ENCODE data around the gene IL1RL1. TPM values are rescaled to one million over a fixed set of nuclear protein-coding genes. Genes with fewer than 3 reads are reported as not detected.

Gene IL1RL1
- polyA plus RNA-seq (ENCODE audit: insufficient read length in 3 of 3): 1 to 10 TPM in 1 of 3 donors, under 1 TPM in 2; 0.54 to 1.8 (median 0.58) TPM

GRCh38 chr2:102310964-102311640, at the start of gene IL1RL1:
Gene IL1RL1, plus strand, starts transcription at chr2:102311563. Its CDS starts 26,702 bp downstream, at chr2:102338265.
- DNase-seq (ENCODE audit: low read depth in 3 of 3, low spot score in 2 of 3): no peak

DNA sequence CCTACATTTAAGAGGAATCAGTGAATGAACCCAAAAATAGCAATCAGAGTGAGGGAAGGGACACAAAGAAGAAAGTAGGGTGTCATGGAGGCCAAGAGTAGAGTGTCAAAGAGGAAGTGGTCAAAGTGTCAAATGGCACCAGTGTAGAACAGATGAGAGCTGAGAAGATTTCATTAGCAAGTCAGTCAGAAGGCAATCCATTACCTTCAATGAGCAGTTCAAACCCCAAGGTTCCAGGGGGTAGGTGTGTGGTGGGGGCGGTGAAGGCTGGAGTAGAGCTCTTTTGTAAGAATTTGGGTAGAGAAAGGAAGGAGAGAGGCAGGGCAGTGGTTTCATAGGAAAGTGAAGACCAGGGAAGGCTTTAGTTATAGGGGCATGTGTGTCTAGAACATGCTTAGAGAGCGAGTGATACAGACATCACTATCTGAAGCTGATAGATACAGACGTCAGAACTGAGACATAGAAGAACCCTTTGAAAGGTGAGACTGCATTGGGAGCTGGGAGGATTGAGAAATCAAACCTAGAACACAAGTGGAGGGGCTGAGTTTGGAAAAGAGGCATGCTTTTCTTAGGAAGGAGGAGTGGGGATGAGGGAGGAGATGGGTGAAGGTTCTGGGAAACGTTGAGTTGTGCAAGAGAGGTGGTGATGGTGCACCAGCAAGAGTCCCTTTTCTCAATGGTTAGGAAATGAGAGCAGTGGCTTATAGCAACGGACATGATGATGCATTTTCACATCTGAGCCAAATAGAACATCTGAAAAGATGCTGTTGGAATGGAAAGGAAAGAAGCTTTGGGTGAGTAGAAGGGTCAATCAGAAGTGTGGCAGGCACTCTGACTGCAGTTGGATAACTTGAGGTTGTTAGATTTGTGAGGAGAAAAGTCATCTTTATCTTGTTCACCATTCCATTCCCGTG, 48.9 kb upstream of the IL1RL1 start:
- DNase-seq (ENCODE audit: low read depth in 3 of 3, low spot score in 2 of 3): no peak

DNA sequence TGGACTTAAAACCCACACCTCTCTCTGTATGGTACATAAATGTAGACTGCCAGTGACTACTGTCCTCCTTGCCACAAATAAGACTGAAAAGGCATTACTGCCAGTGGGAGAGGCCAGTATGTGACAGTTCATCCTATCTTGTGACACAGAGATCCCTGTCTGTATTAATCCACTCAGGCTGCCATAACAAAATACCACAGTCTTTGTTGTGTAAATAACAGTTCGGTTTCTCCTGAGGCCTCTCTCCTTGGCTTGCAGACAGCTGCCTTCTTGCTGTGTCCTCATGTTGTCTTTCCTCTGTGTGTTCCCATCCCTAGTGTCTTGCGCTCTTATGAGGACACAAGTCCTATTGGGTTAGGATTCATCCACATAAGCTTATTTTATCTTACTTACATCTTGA, 46.4 kb upstream of the IL1RL1 start:
- DNase-seq (ENCODE audit: low read depth in 3 of 3, low spot score in 2 of 3): no peak

DNA sequence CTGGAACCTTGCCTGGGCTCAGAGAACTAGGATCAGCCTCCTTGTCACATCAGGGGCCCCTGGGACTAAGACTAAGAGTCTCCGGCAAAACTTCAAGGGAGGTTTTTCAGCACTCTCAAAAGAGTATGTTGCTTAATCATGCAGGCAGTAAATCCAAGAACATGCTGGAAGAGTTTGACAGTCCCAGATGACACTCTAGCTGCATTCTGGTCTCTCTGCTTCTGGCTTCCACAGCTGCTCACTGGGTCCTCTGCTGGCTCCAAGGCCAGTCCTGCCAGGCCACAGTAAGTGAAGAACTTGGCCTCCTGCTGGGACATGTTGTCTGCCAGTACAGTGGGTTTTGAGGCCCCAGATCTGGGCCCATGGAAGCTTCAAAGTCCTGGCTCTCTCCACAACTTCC, 45.2 kb upstream of the IL1RL1 start:
- no peak for DNase-seq (ENCODE audit: low read depth in 3 of 3, low spot score in 2 of 3)

- no peak for DNase-seq (ENCODE audit: low read depth in 3 of 3, low spot score in 2 of 3)
Measured at GRCh38 chr2:102267774-102268173, 43.6 kb upstream of the IL1RL1 start.

DNA sequence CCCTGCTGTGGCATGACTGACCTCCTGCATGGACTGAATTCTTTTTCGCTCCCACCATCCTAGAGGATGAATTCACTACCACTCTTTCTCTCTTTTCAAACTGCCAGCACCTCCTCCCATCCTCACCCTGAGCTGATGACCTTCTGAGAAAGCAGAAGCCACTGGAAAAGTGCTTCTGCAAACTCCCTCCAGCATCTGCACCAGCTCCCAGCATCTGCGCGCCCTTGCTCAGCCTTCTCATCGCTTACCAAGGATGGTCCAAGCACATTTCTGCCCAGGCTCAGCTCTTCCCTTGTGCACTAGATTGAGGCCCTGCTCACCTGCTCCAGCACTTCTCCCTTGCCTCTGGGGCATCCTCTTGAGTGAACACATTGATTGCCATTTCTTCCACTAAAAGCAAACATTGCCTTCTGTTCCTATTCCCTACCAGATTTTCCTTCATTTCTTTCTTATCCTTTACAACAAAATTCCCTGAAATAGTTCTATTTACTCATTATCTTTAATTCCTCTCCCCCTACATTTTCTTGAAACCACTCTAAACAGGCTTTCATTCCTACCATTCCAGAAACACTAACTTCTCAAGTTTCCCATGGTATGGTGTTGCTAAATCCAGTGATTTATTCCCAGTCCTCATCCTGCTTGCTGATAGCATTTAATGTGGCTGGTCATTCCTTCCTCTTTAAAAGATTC, 42.7 kb upstream of the IL1RL1 start:
- DNase-seq (ENCODE audit: low read depth in 3 of 3, low spot score in 2 of 3): peak in 2 of 3 donors; percentile 10 to 16

- no peak for DNase-seq (ENCODE audit: low read depth in 3 of 3, low spot score in 2 of 3)
Measured at GRCh38 chr2:102269200-102269524, 42.2 kb upstream of the IL1RL1 start.

- DNase-seq (ENCODE audit: low read depth in 3 of 3, low spot score in 2 of 3): no peak
Measured at GRCh38 chr2:102271844-102272243, 39.5 kb upstream of the IL1RL1 start.

- no peak for DNase-seq (ENCODE audit: low read depth in 3 of 3, low spot score in 2 of 3)
Measured at GRCh38 chr2:102273619-102274211, 37.6 kb upstream of the IL1RL1 start.

DNA sequence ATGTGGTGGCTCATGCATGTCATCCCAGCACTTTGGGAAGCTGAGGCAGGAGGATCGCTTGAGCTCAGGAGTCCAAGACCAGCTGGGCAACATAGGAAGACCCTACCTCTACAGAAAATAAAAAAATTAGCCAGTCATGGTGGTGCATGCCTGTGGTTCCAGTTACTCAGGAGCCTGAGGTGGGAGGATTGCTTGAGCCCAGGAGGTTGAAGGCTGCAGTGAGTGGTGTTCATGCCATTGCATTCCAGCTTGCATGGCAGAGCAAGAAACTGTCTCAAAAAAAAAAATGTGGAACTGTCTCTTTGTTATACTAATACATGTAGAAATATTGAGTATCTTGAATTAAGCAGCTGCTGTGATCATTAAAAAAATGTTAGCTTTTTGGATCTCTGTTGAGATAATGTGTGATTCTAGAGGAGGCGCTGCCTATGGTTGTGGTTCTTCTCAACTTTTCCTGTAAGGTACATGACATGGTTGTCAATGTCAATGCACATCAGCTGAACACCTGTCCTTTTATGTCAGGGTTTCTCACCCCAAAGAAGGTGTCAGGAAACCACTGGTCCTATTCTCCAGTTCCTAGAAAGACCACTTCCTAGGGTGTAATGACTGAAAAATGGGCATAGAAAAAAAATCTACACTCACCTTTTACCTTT, 34.7 kb upstream of the IL1RL1 start:
- DNase-seq (ENCODE audit: low read depth in 3 of 3, low spot score in 2 of 3): no peak

- no peak for DNase-seq (ENCODE audit: low read depth in 3 of 3, low spot score in 2 of 3)
Measured at GRCh38 chr2:102277202-102277700, 34.1 kb upstream of the IL1RL1 start.

GRCh38 chr2:102278720-102279390, 32.5 kb upstream of the IL1RL1 start:
- no peak for DNase-seq (ENCODE audit: low read depth in 3 of 3, low spot score in 2 of 3)

- no peak for DNase-seq (ENCODE audit: low read depth in 3 of 3, low spot score in 2 of 3)
Measured at GRCh38 chr2:102279391-102279735, 32.0 kb upstream of the IL1RL1 start.

GRCh38 chr2:102282678-102283091, 28.7 kb upstream of the IL1RL1 start:
- DNase-seq (ENCODE audit: low read depth in 3 of 3, low spot score in 2 of 3): no peak

- DNase-seq (ENCODE audit: low read depth in 3 of 3, low spot score in 2 of 3): no peak
Measured at GRCh38 chr2:102283996-102284395, 27.4 kb upstream of the IL1RL1 start.

DNA sequence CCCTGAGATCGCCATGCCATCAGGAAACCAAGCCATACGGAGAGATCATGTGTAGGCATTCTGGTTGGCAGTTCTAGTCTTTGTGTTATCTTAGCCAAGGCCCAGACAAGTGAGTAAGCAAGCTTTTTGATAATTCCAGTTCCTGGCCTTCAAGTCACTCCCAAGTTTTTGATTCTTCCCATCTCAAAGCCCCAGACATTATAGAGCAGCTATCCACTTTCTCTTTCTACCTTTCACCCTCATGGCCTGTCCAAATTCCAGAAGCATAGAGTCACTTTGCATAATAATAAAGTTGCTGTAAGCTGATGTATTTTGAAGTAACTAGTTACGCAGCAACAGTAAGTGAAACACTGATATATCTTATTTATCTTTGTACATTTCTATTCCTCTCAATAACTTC, 26.8 kb upstream of the IL1RL1 start:
- DNase-seq (ENCODE audit: low read depth in 3 of 3, low spot score in 2 of 3): no peak

DNA sequence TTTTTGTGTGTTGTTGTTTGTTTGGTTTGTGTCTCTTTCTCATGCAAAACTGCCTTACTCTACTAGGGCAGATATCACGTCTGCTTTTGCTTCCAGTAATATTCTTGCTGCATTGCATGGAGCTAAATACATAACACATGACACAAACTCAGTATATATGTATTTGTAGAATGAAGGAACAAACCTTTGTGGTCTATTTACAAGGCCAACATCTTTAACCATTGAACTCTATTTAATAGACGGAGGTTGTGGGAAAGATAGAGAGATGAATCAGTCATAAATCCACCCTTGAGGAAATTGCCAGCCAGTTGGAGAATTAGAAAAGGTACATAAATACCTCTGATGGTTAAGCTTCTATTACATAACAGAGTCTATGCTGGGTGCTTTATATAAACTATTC, 26.0 kb upstream of the IL1RL1 start:
- no peak for DNase-seq (ENCODE audit: low read depth in 3 of 3, low spot score in 2 of 3)

DNA sequence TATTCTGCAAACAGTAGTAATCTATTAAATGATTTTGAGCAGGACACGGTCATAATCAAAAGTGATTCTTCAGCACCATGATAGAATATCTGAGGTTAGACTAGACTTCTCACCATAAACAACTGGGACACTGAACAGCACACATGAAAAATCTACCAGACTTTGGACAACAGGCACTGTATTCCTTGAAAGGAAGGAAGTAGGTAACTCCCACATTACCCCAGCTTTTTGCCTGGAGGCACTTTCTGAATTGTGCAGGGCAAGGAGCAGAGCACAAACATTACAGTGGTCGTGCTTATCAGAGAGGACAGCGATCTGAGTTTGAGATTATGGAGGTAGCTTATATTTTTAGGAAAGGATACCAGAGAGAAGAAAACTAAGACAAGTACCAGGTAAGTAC, 25.3 kb upstream of the IL1RL1 start:
- no peak for DNase-seq (ENCODE audit: low read depth in 3 of 3, low spot score in 2 of 3)

DNA sequence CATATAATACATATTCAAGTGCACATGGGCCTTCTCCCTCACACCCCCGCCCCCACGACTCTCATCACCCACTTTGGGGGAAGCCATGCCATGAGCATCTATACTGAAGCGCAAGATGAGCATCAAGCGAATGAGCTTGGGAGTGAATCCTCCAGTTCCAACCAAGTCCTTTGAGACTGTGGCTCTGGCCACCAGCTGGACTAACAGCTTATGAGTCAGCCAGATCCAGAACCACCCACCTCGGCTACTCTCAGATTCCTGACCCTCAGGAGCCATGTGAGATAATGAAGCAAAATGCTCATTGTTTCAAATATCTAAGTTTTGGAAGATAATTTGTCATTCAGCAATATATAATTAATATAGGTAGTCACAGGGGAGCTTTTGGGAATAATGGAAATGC, 22.2 kb upstream of the IL1RL1 start:
- no peak for DNase-seq (ENCODE audit: low read depth in 3 of 3, low spot score in 2 of 3)

DNA sequence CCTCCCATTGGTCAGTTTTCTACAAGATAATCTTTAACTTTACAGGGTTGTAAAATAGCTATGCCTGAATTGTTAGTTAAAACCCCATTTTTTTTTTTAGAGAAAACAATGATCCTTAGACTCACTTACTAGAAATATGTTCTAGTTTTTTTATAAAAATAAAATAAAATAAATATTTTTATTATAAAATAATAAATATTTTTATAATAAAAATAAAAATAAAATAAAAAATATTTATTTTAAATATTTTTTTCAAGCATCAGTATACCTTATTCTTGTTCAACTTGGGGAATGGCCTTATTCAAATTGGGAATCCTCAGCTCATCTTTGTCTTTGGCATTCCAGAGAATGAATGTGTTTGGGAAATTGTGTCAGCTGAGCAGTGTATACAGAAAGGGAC, 20.8 kb upstream of the IL1RL1 start:
- DNase-seq (ENCODE audit: low read depth in 3 of 3, low spot score in 2 of 3): no peak
